HG02884 (cell line): ENCODE data around the gene ZNF584.

Experiments used
- ATAC-seq: cut with Tn5 transposase; IDR thresholded peaks from one replicate; pipeline ENCODE4 v1.9.1; 2021; ENCODE audit warnings: mild to moderate bottlenecking, moderate library complexity; ENCODE audit not compliant: unreplicated experiment

The ZNF584 gene

GRCh38 chr19:58460039-58460438, 51.6 kb downstream of the ZNF584 start:
- no peak for ATAC-seq

GRCh38 chr19:58466089-58466759, 57.8 kb downstream of the ZNF584 start:
- no peak for ATAC-seq

- peak; percentile 90 for ATAC-seq
These were observed 58.5 kb downstream of the ZNF584 start, which contains the start of gene ZNF324 for GRCh38 chr19:58466760-58467589. ZNF324 (plus strand) TSS chr19:58467080; CDS start chr19:58469186, 2,106 bp downstream.
